HG03469 (cell line): ENCODE results near the gene ZNF276.
A peak's percentile ranks its signal among the peaks of the same experiment; 100 is the strongest.
"Not testable (repeated sequence)": the region's sequence is repeated elsewhere in the genome, so short reads cannot be mapped to it uniquely, and the experiment has no call there.

ENCODE experiments used
- ATAC-seq: cut with Tn5 transposase; IDR thresholded peaks from one replicate; pipeline ENCODE4 v1.9.1; 2021; ENCODE audit warnings: mild to moderate bottlenecking, moderate library complexity, moderate number of reproducible peaks; ENCODE audit not compliant: unreplicated experiment

Gene ZNF276

GRCh38 chr16:89720813-89721545 is at the start of gene ZNF276, which contains the start of gene VPS9D1:
TSS of gene ZNF276 (plus strand) at chr16:89721537. CDS start at chr16:89721641, 104 bp downstream.
TSS of gene VPS9D1 (minus strand) at chr16:89720898. CDS start at chr16:89720861, 37 bp downstream.
- ATAC-seq = no peak

GRCh38 chr16:89671565-89671964 is 49.8 kb upstream of the ZNF276 start:
- ATAC-seq = not testable (repeated sequence)

GRCh38 chr16:89672177-89672941 is 49.0 kb upstream of the ZNF276 start:
- ATAC-seq = no peak

GRCh38 chr16:89678258-89678657 is 43.1 kb upstream of the ZNF276 start:
- ATAC-seq = no peak

GRCh38 chr16:89685916-89686315 is 35.4 kb upstream of the ZNF276 start:
- no peak for ATAC-seq

GRCh38 chr16:89686520-89687091 is 34.7 kb upstream of the ZNF276 start, which contains the start of gene CDK10:
TSS of gene CDK10 (plus strand) at chr16:89686689. CDS start at chr16:89686711, 22 bp downstream.
- ATAC-seq = peak; percentile 69

GRCh38 chr16:89687092-89687940 is 34.0 kb upstream of the ZNF276 start:
- ATAC-seq = peak; percentile 8

GRCh38 chr16:89688395-89688794 is 32.9 kb upstream of the ZNF276 start:
- no peak for ATAC-seq

- ATAC-seq = no peak
Measured at GRCh38 chr16:89689142-89689541, 32.2 kb upstream of the ZNF276 start.

- not testable (repeated sequence) for ATAC-seq
Measured at GRCh38 chr16:89689621-89690020, 31.7 kb upstream of the ZNF276 start.

- ATAC-seq = no peak
Measured at GRCh38 chr16:89690392-89690901, 30.9 kb upstream of the ZNF276 start.

GRCh38 chr16:89691231-89691985 is 29.9 kb upstream of the ZNF276 start:
- ATAC-seq = no peak

- ATAC-seq = no peak
Measured at GRCh38 chr16:89691986-89692569, 29.3 kb upstream of the ZNF276 start.

GRCh38 chr16:89693289-89693731 is 28.0 kb upstream of the ZNF276 start:
- no peak for ATAC-seq

GRCh38 chr16:89693931-89694783 is 27.2 kb upstream of the ZNF276 start:
- no peak for ATAC-seq

- ATAC-seq = not testable (repeated sequence)
Measured at GRCh38 chr16:89694784-89695085, 26.6 kb upstream of the ZNF276 start.

GRCh38 chr16:89695086-89695874 is 26.1 kb upstream of the ZNF276 start:
- no peak for ATAC-seq
